Tibial artery (tissue), 4 donors: ENCODE measurements around the gene ATRN.
"Not testable (repeated sequence)": the region's sequence is repeated elsewhere in the genome, so short reads cannot be mapped to it uniquely, and the experiment has no call there.

Experiments used
- DNase-seq, 2 donors: peaks; one replicate each; pipeline ENCODE4 v3.0.0-alpha.2; 2019
- H3K27ac ChIP-seq, 2 donors: fragments of 200-600 bp; sonication (generic) in 1 of 2; 1 replicate in 1 of 2; 2 replicates in 1 of 2; pipeline ENCODE4 v1.5.1; 2018 to 2019; ENCODE audit warnings: mild to moderate bottlenecking in 1 of 2
- H3K27me3 ChIP-seq, 2 donors: fragments of 200-600 bp; sonication (generic) in 1 of 2; one replicate each; pipeline versions ENCODE4 v1.5.1 to v1.6.0; 2016 to 2019
- H3K36me3 ChIP-seq, 3 donors: fragments of 200-600 bp; sonication (generic) in 2 of 3; one replicate each; pipeline ENCODE4 v1.5.1; 2016 to 2019; ENCODE audit warnings: mild to moderate bottlenecking in 2 of 3
- H3K4me1 ChIP-seq, 4 donors: fragments of 200-600 bp; sonication (generic) in 2 of 4; 1 replicate in 3 of 4; 2 replicates in 1 of 4; pipeline ENCODE4 v1.5.1; 2016 to 2019
- H3K4me3 ChIP-seq, 2 donors: fragments of 200-600 bp; sonication (generic) in 1 of 2; 1 replicate in 1 of 2; 2 replicates in 1 of 2; pipeline ENCODE4 v1.5.1; 2018 to 2019; ENCODE audit warnings: mild to moderate bottlenecking in 2 of 2
- H3K9me3 ChIP-seq, 3 donors: fragments of 200-600 bp; sonication (generic) in 1 of 3; one replicate each; pipeline ENCODE4 v1.5.1; 2016 to 2019
- CTCF ChIP-seq, 2 experiments: fragments of 200-600 bp in 1 of 2; fragments of 450-650 bp in 1 of 2; IDR thresholded peaks; one replicate each; pipeline ENCODE4 v1.5.1; 2017 to 2019; ENCODE audit warnings: antibody characterized with exemption in 2 of 2, mild to moderate bottlenecking in 1 of 2, moderate library complexity in 1 of 2
- intact Hi-C: fragments of 100-400 bp; cut with DNase I; formaldehyde crosslinking; loops from one replicate; pipeline ENCODE4 v1.15.0; 2023; ENCODE audit warnings: low total_unique reads

The ATRN gene

GRCh38 chr20:3509064-3509463 is 38.2 kb downstream of the ATRN start:
- no peak overlapping the region for H3K4me3 ChIP-seq
- H3K27ac ChIP-seq = no peak overlapping the region
- H3K36me3 ChIP-seq = no peaks in the 10 kb centered on the region
- intact Hi-C loops = no loop called here
- TF ChIP-seq CTCF (IDR thresholded peaks at IDR 0.05) = no peak
- no peaks in the 10 kb centered on the region for H3K4me1 ChIP-seq
- H3K27me3 ChIP-seq = no peaks in the 10 kb centered on the region
- DNase-seq = no peak
- no peaks in the 10 kb centered on the region for H3K9me3 ChIP-seq

GRCh38 chr20:3510110-3510509 is 39.3 kb downstream of the ATRN start:
- no peaks in the 10 kb centered on the region for H3K27me3 ChIP-seq
- TF ChIP-seq CTCF (IDR thresholded peaks at IDR 0.05) = no peak
- DNase-seq = no peak
- no peak overlapping the region for H3K27ac ChIP-seq
- no peaks in the 10 kb centered on the region for H3K4me1 ChIP-seq
- H3K4me3 ChIP-seq = no peak overlapping the region
- H3K36me3 ChIP-seq = no peaks in the 10 kb centered on the region
- intact Hi-C loops = no loop called here
- no peaks in the 10 kb centered on the region for H3K9me3 ChIP-seq

GRCh38 chr20:3512239-3512638 is 41.4 kb downstream of the ATRN start:
- DNase-seq, intact Hi-C loops, H3K4me1 ChIP-seq, H3K27me3 ChIP-seq, H3K9me3 ChIP-seq, H3K4me3 ChIP-seq, H3K27ac ChIP-seq, H3K36me3 ChIP-seq: not testable (repeated sequence)

- Histone ChIP-seq H3K27ac (no peak overlapping the region), H3K36me3 (no peaks in the 10 kb centered on the region), H3K4me3 (no peak overlapping the region), H3K9me3 (no peaks in the 10 kb centered on the region), H3K27me3 (no peaks in the 10 kb centered on the region), H3K4me1 (peaks cover 0 to 6% (median 0%) of the 10 kb centered on the region in 4 donors)
- TF ChIP-seq CTCF (IDR thresholded peaks at IDR 0.05) = no peak
- intact Hi-C loops = no loop called here
- DNase-seq = no peak
Measured at GRCh38 chr20:3514012-3514642, 43.3 kb downstream of the ATRN start.

GRCh38 chr20:3515379-3516170 is 44.8 kb downstream of the ATRN start:
- no peak for DNase-seq
- Histone ChIP-seq H3K27me3 (no peaks in the 10 kb centered on the region), H3K36me3 (no peaks in the 10 kb centered on the region), H3K4me1 (peaks cover 0 to 6% (median 0%) of the 10 kb centered on the region in 4 donors), H3K27ac (no peak overlapping the region), H3K4me3 (no peak overlapping the region), H3K9me3 (no peaks in the 10 kb centered on the region)
- intact Hi-C loops = no loop called here
- no peak for TF ChIP-seq CTCF (IDR thresholded peaks at IDR 0.05)
